OCI-LY7 (cell line): ENCODE data around the gene FBXW7.

ENCODE experiments used
- CTCF ChIP-seq: fragments of 200-600 bp; sonication (generic); conservative IDR thresholded peaks from 2 replicates; pipeline ENCODE4 v1.5.1; 2014; ENCODE audit warnings: mild to moderate bottlenecking, antibody characterized with exemption, low read length, moderate library complexity, mixed read lengths
- EZH2phosphoT487 ChIP-seq: fragments of 200-600 bp; sonication (generic); IDR thresholded peaks from 2 replicates; pipeline ENCODE4 v1.6.1; 2018; ENCODE audit warnings: low read depth, borderline replicate concordance, mild to moderate bottlenecking, mixed run types, antibody characterized with exemption, low read length, moderate library complexity, mixed read lengths

GRCh38 chr4:152421576-152421975 is 114.3 kb downstream of the FBXW7 start:
- TF ChIP-seq CTCF (no peak), EZH2phosphoT487 (no peak)
